HL-60 (cell line): ENCODE results near the gene HMCN1.

Experiments used
- GABPA ChIP-seq: IDR thresholded peaks from 2 replicates; pipeline ENCODE4 v1.6.1; 2012; ENCODE audit warnings: low read depth
- POLR2AphosphoS5 ChIP-seq: IDR thresholded peaks from 2 replicates; pipeline ENCODE4 v1.6.1; 2012; ENCODE audit warnings: low read depth
- REST ChIP-seq: IDR thresholded peaks from 2 replicates; pipeline ENCODE4 v1.6.1; 2012; ENCODE audit warnings: low read depth; ENCODE audit not compliant: insufficient replicate concordance
- SPI1 ChIP-seq: IDR thresholded peaks from 2 replicates; pipeline ENCODE4 v1.6.1; 2012; ENCODE audit warnings: low read depth, mild to moderate bottlenecking, borderline replicate concordance
- TF ChIP-seq, protein P1 (sequence below): IDR thresholded peaks from one replicate; pipeline ENCODE4 v1.5.1; 2011; ENCODE audit warnings: low read length, control low read depth, inconsistent platforms; ENCODE audit not compliant: insufficient read depth

- TF ChIP-seq, protein P1, sequence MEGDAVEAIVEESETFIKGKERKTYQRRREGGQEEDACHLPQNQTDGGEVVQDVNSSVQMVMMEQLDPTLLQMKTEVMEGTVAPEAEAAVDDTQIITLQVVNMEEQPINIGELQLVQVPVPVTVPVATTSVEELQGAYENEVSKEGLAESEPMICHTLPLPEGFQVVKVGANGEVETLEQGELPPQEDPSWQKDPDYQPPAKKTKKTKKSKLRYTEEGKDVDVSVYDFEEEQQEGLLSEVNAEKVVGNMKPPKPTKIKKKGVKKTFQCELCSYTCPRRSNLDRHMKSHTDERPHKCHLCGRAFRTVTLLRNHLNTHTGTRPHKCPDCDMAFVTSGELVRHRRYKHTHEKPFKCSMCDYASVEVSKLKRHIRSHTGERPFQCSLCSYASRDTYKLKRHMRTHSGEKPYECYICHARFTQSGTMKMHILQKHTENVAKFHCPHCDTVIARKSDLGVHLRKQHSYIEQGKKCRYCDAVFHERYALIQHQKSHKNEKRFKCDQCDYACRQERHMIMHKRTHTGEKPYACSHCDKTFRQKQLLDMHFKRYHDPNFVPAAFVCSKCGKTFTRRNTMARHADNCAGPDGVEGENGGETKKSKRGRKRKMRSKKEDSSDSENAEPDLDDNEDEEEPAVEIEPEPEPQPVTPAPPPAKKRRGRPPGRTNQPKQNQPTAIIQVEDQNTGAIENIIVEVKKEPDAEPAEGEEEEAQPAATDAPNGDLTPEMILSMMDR = no peak
- TF ChIP-seq GABPA (no peak), POLR2AphosphoS5 (no peak), REST (no peak), SPI1 (no peak)
Observed at GRCh38 chr1:185938396-185938795, 204.2 kb downstream of the HMCN1 start.
